ENCODE data around the gene FRMD4A. TPM values are rescaled to one million over a fixed set of nuclear protein-coding genes. Genes with fewer than 3 reads are reported as not detected.

The FRMD4A gene
- total RNA-seq, 4 donors from 2014 or later = 5.6 to 34.1 (median 19.4) TPM

GRCh38 chr10:13696071-13696470 lies 634.7 kb downstream of the FRMD4A start:
- TF ChIP-seq CTCF (IDR thresholded peaks at IDR 0.05) = no peak
- TF ChIP-seq POLR2A (IDR thresholded peaks at IDR 0.05) = no peak
- no peaks in the 10 kb centered on the region for H3K36me3 ChIP-seq
- H3K4me3 ChIP-seq = no peak overlapping the region
- intact Hi-C loops (cut with DNase I; ENCODE audit: low total_unique reads) = no loop called here
- H3K27ac ChIP-seq = no peak overlapping the region
- no peaks in the 10 kb centered on the region for H3K4me1 ChIP-seq
- no peak for DNase-seq
- no peaks in the 10 kb centered on the region for H3K9me3 ChIP-seq
- no peaks in the 10 kb centered on the region for H3K27me3 ChIP-seq

- intact Hi-C loops (cut with DNase I; ENCODE audit: low total_unique reads) = no loop called here
- no peak overlapping the region for H3K27ac ChIP-seq
- H3K9me3 ChIP-seq = no peaks in the 10 kb centered on the region
- no peaks in the 10 kb centered on the region for H3K36me3 ChIP-seq
- H3K4me3 ChIP-seq = no peak overlapping the region
- H3K27me3 ChIP-seq = no peaks in the 10 kb centered on the region
- TF ChIP-seq CTCF (IDR thresholded peaks at IDR 0.05) (no peak), POLR2A (IDR thresholded peaks at IDR 0.05) (no peak)
- no peaks in the 10 kb centered on the region for H3K4me1 ChIP-seq
- no peak for DNase-seq
Measured at GRCh38 chr10:13695588-13695987, 635.1 kb downstream of the FRMD4A start.

- no peaks in the 10 kb centered on the region for H3K27me3 ChIP-seq
- intact Hi-C loops (cut with DNase I; ENCODE audit: low total_unique reads) = no loop called here
- no peak for TF ChIP-seq POLR2A (IDR thresholded peaks at IDR 0.05)
- no peak for TF ChIP-seq CTCF (IDR thresholded peaks at IDR 0.05)
- H3K27ac ChIP-seq = no peak overlapping the region
- no peak overlapping the region for H3K4me3 ChIP-seq
- no peak for DNase-seq
- no peaks in the 10 kb centered on the region for H3K4me1 ChIP-seq
- no peaks in the 10 kb centered on the region for H3K36me3 ChIP-seq
- no peaks in the 10 kb centered on the region for H3K9me3 ChIP-seq
Measured at GRCh38 chr10:13693783-13694700, 636.7 kb downstream of the FRMD4A start.

- DNase-seq = no peak
- intact Hi-C loops (cut with DNase I; ENCODE audit: low total_unique reads) = no loop called here
- no peak overlapping the region for H3K4me3 ChIP-seq
- no peak overlapping the region for H3K27ac ChIP-seq
- H3K4me1 ChIP-seq = no peaks in the 10 kb centered on the region
- no peaks in the 10 kb centered on the region for H3K27me3 ChIP-seq
- TF ChIP-seq CTCF (IDR thresholded peaks at IDR 0.05) (no peak), POLR2A (IDR thresholded peaks at IDR 0.05) (no peak)
- no peaks in the 10 kb centered on the region for H3K36me3 ChIP-seq
- H3K9me3 ChIP-seq = no peaks in the 10 kb centered on the region
Measured at GRCh38 chr10:13690281-13690825, 640.4 kb downstream of the FRMD4A start.

GRCh38 chr10:13686331-13686752 lies 644.4 kb downstream of the FRMD4A start:
- TF ChIP-seq POLR2A (IDR thresholded peaks at IDR 0.05) = no peak
- TF ChIP-seq CTCF (IDR thresholded peaks at IDR 0.05) = no peak
- DNase-seq = no peak
- intact Hi-C loops (cut with DNase I; ENCODE audit: low total_unique reads) = no loop called here
- no peaks in the 10 kb centered on the region for H3K36me3 ChIP-seq
- no peak overlapping the region for H3K4me3 ChIP-seq
- H3K4me1 ChIP-seq = no peaks in the 10 kb centered on the region
- no peak overlapping the region for H3K27ac ChIP-seq
- no peaks in the 10 kb centered on the region for H3K27me3 ChIP-seq
- H3K9me3 ChIP-seq = no peaks in the 10 kb centered on the region

Data from uterus (tissue), 4 donors.